ENCODE results near the gene USH1G. TPM values are rescaled to one million over a fixed set of nuclear protein-coding genes. Genes with fewer than 3 reads are reported as not detected.

Gene USH1G
- total RNA-seq, 1 experiment from 2014 or later: 2.7 TPM

GRCh38 chr17:74964988-74965622 lies 42.0 kb upstream of the USH1G start:
- H3K14ac ChIP-seq (ENCODE audit: insufficient read depth, low read length): no peak overlapping the region; the same call in 1 of the 2 replicates
- H3K27me3 Mint-ChIP-seq (ENCODE audit: low read depth): peaks cover 16% of the 10 kb centered on the region
- H4K5ac ChIP-seq (ENCODE audit: insufficient read length, low read depth, low read length): no peak overlapping the region
- no peak overlapping the region for H2BK15ac ChIP-seq (ENCODE audit: low read depth, low read length)
- no peak for DNase-seq
- H3K27ac ChIP-seq (ENCODE audit: insufficient read length, low read depth, low read length): no peak overlapping the region
- H4K91ac ChIP-seq (ENCODE audit: insufficient read length, low read depth, low read length): no peak overlapping the region
- no peaks in the 10 kb centered on the region for H3K9me3 ChIP-seq (ENCODE audit: control insufficient read depth, low read depth, low read length)
- no peak for TF ChIP-seq CTCF (conservative IDR thresholded peaks at IDR 0.05)
- no peak overlapping the region for H3K18ac ChIP-seq (ENCODE audit: insufficient read length, low read depth, low read length)
- H2AK5ac ChIP-seq (ENCODE audit: insufficient read length, low read length): no peak overlapping the region
- H3T11ph ChIP-seq (ENCODE audit: low read length): no peak overlapping the region
- H2AFZ ChIP-seq (ENCODE audit: low read length): no peak overlapping the region
- H4K8ac ChIP-seq (replicated peaks; ENCODE audit: insufficient read length, low read depth, low read length): no peak overlapping the region
- H3K79me2 ChIP-seq (ENCODE audit: insufficient read depth, low read length): no peaks in the 10 kb centered on the region
- no peak overlapping the region for H2BK120ac ChIP-seq (ENCODE audit: low read depth, low read length, poor library complexity, severe bottlenecking)
- no peak overlapping the region for H3K56ac ChIP-seq (ENCODE audit: insufficient read length, low read depth, low read length)
- H3K27me3 ChIP-seq (ENCODE audit: insufficient read depth, low read length): no peaks in the 10 kb centered on the region
- H2BK20ac ChIP-seq (ENCODE audit: low read depth, low read length, poor library complexity, severe bottlenecking): no peak overlapping the region
- H2BK12ac ChIP-seq (ENCODE audit: insufficient read length, low read depth, low read length): no peak overlapping the region
- peaks cover 13 to 19% of the 10 kb centered on the region in 2 experiments for H3K4me1 Mint-ChIP-seq
- no peak overlapping the region for H3K4ac ChIP-seq (ENCODE audit: low read depth, low read length)
- peak overlapping the region in 1 of 2 experiments; percentile 1; a peak in 1 of 5 replicates for H3K4me3 Mint-ChIP-seq
- peaks cover 0 to 2% of the 10 kb centered on the region in 2 experiments; a peak in 1 of 5 replicates for H3K9me3 Mint-ChIP-seq
- H3K79me1 ChIP-seq (ENCODE audit: insufficient read depth, low read depth, low read length, poor library complexity, severe bottlenecking): no peaks in the 10 kb centered on the region
- no peak overlapping the region; a peak in 1 of 7 replicates for H3K27ac Mint-ChIP-seq
- no peak overlapping the region for H2BK5ac ChIP-seq (ENCODE audit: insufficient read length, low read length)
- H4K20me1 ChIP-seq (ENCODE audit: control insufficient read depth, insufficient read depth, insufficient read length): peaks cover 3% of the 10 kb centered on the region
- no peaks in the 10 kb centered on the region for H3K23me2 ChIP-seq (ENCODE audit: insufficient read length, low read depth, low read length, poor library complexity, severe bottlenecking)
- no peak overlapping the region for H3K9ac ChIP-seq (ENCODE audit: extremely low read depth, insufficient read length, low read length)
- WGBS (ENCODE audit: extremely low coverage, insufficient read length, low lambda C conversion rate): no CpG with 5 or more reads among the region's 14 CpGs
- H3K36me3 Mint-ChIP-seq (ENCODE audit: insufficient read depth in 1 of 3, low read depth in 3 of 3): peaks cover 0 to 2% (median 0%) of the 10 kb centered on the region in 3 experiments; a peak in 1 of 7 replicates
- no peak overlapping the region for H3K4me2 ChIP-seq (ENCODE audit: insufficient read depth, insufficient read length, low read length)
- H3K4me1 ChIP-seq (ENCODE audit: insufficient read depth, low read length): no peaks in the 10 kb centered on the region; the same call in 1 of the 2 replicates
- no peak overlapping the region for H3K23ac ChIP-seq (ENCODE audit: insufficient read length, low read depth, low read length)

Measured in H9 (cell line).